ENCODE measurements around the gene PHACTR1. TPM values are rescaled to one million over a fixed set of nuclear protein-coding genes. Genes with fewer than 3 reads are reported as not detected.

The PHACTR1 gene
- total and polyA plus RNA-seq, 4 donors: 0.31 to 1.5 (median 0.79) TPM

DNA sequence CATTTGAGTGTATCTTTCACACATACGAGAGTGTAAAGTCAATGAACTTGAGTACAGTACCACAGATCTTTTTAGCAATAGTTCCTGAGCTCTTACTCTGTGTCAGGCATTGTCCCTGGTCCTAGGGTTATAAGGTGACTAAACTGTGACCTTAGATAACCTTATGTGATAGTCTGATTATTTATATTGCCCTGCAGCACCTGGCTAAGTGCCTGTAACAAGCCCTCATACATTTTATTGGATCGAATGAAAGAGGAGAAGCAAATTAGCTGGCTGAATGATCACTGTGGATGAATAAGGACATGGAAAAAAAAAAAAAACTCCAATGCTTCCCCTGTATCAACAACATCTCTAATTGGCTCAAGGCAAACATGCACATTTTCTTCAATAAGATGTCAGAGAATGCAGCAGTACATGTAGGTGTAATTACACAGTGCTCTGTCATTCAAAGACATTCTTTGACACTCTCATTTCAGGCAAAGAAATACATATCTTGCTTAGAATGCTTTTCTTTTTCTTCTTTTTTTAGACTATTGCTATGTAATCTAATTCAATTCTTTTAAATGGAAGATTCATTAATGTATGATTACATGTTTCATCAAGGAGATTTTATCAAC lies 153.4 kb downstream of the PHACTR1 start:
- Histone ChIP-seq H3K4me1 (ENCODE audit: control insufficient read depth in 4 of 4, insufficient read depth in 4 of 4, low read length in 3 of 4) (no peaks in the 10 kb centered on the region), H3K36me3 (ENCODE audit: control insufficient read depth in 4 of 4, insufficient read depth in 3 of 4, low read depth in 1 of 4, low read length in 3 of 4) (no peaks in the 10 kb centered on the region), H3K9me3 (ENCODE audit: control insufficient read depth in 4 of 4, low read length in 3 of 4) (no peaks in the 10 kb centered on the region), H3K4me3 (ENCODE audit: low read depth in 1 of 3, low read length in 3 of 3) (no peak overlapping the region), H3K9ac (ENCODE audit: low read depth in 1 of 2, low read length in 2 of 2) (no peak overlapping the region), H3K27me3 (ENCODE audit: control insufficient read depth in 4 of 4, insufficient read depth in 4 of 4, low read length in 3 of 4) (peaks cover 1 to 14% (median 6%) of the 10 kb centered on the region in 4 donors), H3K27ac (ENCODE audit: low read depth in 1 of 2, low read length in 2 of 2) (no peak overlapping the region)
- no peak for TF ChIP-seq SP1 (IDR thresholded peaks at IDR 0.05)
- TF ChIP-seq HNF4G (IDR thresholded peaks at IDR 0.05): no peak
- no peak for TF ChIP-seq NR2F2 (IDR thresholded peaks at IDR 0.05)
- TF ChIP-seq HNF4A (conservative IDR thresholded peaks at IDR 0.05): no peak
- no peak for TF ChIP-seq EGR1 (IDR thresholded peaks at IDR 0.05; ENCODE audit: low read depth in 2 of 2)
- TF ChIP-seq FOXA2 (IDR thresholded peaks at IDR 0.05): no peak
- no peak for TF ChIP-seq TAF1 (conservative IDR thresholded peaks at IDR 0.05)
- TF ChIP-seq RXRA (IDR thresholded peaks at IDR 0.05): no peak
- TF ChIP-seq, protein P1, sequence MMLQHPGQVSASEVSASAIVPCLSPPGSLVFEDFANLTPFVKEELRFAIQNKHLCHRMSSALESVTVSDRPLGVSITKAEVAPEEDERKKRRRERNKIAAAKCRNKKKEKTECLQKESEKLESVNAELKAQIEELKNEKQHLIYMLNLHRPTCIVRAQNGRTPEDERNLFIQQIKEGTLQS (IDR thresholded peaks at IDR 0.05): no peak
- TF ChIP-seq, protein P2, sequence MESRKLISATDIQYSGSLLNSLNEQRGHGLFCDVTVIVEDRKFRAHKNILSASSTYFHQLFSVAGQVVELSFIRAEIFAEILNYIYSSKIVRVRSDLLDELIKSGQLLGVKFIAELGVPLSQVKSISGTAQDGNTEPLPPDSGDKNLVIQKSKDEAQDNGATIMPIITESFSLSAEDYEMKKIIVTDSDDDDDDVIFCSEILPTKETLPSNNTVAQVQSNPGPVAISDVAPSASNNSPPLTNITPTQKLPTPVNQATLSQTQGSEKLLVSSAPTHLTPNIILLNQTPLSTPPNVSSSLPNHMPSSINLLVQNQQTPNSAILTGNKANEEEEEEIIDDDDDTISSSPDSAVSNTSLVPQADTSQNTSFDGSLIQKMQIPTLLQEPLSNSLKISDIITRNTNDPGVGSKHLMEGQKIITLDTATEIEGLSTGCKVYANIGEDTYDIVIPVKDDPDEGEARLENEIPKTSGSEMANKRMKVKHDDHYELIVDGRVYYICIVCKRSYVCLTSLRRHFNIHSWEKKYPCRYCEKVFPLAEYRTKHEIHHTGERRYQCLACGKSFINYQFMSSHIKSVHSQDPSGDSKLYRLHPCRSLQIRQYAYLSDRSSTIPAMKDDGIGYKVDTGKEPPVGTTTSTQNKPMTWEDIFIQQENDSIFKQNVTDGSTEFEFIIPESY (IDR thresholded peaks at IDR 0.05): no peak
- TF ChIP-seq GABPA (IDR thresholded peaks at IDR 0.05 in 1 of 2, conservative IDR thresholded peaks at IDR 0.05 in 1 of 2): no peak
- no peak for TF ChIP-seq YY1 (IDR thresholded peaks at IDR 0.05)
- no peak for TF ChIP-seq RAD21 (IDR thresholded peaks at IDR 0.05)
- DNase-seq (ENCODE audit: low spot score): no peak
- WGBS: 32% methylated on average over 2 of the region's 2 CpGs

DNA sequence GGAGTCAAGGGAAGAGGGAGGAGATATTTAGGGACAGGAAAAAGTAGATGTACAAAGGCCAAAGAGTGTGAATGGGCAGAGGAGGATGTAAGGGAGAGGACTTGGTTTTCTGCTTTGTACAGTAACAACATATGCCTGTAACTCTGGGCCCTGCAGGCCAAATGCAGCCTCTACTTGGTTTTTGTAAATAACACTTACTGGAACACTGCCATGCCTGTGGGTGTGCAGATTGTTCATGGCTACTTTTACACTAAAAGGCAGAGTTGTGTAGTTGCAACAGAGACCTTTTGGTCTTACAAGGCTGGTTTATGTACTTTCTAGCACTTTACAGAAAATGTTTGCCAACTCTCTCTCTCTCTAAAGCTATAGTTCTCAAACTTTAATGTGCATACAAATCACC lies 157.1 kb downstream of the PHACTR1 start:
- no peaks in the 10 kb centered on the region for H3K4me1 ChIP-seq (ENCODE audit: control insufficient read depth in 4 of 4, insufficient read depth in 4 of 4, low read length in 3 of 4)
- H3K9ac ChIP-seq (ENCODE audit: low read depth in 1 of 2, low read length in 2 of 2): no peak overlapping the region
- no peak overlapping the region for H3K4me3 ChIP-seq (ENCODE audit: low read depth in 1 of 3, low read length in 3 of 3)
- H3K9me3 ChIP-seq (ENCODE audit: control insufficient read depth in 4 of 4, low read length in 3 of 4): no peaks in the 10 kb centered on the region
- H3K27me3 ChIP-seq (ENCODE audit: control insufficient read depth in 4 of 4, insufficient read depth in 4 of 4, low read length in 3 of 4): peaks cover 0 to 6% (median 1%) of the 10 kb centered on the region in 4 donors
- H3K27ac ChIP-seq (ENCODE audit: low read depth in 1 of 2, low read length in 2 of 2): no peak overlapping the region
- TF ChIP-seq, protein P3, sequence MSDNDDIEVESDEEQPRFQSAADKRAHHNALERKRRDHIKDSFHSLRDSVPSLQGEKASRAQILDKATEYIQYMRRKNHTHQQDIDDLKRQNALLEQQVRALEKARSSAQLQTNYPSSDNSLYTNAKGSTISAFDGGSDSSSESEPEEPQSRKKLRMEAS (IDR thresholded peaks at IDR 0.05): no peak
- TF ChIP-seq, protein P4, sequence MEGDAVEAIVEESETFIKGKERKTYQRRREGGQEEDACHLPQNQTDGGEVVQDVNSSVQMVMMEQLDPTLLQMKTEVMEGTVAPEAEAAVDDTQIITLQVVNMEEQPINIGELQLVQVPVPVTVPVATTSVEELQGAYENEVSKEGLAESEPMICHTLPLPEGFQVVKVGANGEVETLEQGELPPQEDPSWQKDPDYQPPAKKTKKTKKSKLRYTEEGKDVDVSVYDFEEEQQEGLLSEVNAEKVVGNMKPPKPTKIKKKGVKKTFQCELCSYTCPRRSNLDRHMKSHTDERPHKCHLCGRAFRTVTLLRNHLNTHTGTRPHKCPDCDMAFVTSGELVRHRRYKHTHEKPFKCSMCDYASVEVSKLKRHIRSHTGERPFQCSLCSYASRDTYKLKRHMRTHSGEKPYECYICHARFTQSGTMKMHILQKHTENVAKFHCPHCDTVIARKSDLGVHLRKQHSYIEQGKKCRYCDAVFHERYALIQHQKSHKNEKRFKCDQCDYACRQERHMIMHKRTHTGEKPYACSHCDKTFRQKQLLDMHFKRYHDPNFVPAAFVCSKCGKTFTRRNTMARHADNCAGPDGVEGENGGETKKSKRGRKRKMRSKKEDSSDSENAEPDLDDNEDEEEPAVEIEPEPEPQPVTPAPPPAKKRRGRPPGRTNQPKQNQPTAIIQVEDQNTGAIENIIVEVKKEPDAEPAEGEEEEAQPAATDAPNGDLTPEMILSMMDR (IDR thresholded peaks at IDR 0.05; ENCODE audit: low read depth, low read length, missing input control): no peak
- TF ChIP-seq SP1 (IDR thresholded peaks at IDR 0.05) (no peak), GABPA (IDR thresholded peaks at IDR 0.05 in 1 of 2, conservative IDR thresholded peaks at IDR 0.05 in 1 of 2) (no peak)
- no peaks in the 10 kb centered on the region for H3K36me3 ChIP-seq (ENCODE audit: control insufficient read depth in 4 of 4, insufficient read depth in 3 of 4, low read depth in 1 of 4, low read length in 3 of 4)
- no peak for DNase-seq (ENCODE audit: low spot score)

Measured in liver (tissue), 9 donors.